H1 (cell line): Measurements from ENCODE around the gene NLRC5. TPM values are rescaled to one million over a fixed set of nuclear protein-coding genes. Genes with fewer than 3 reads are reported as not detected.

Experiments used
- CTCF ChIP-seq, 3 experiments: IDR thresholded peaks; 1 replicate in 2 of 3; 2 replicates in 1 of 3; pipeline versions ENCODE4 v1.5.1 to v1.6.1; 2011; ENCODE audit warnings: low read length in 3 of 3, mild to moderate bottlenecking in 3 of 3, inconsistent platforms in 2 of 3, low read depth in 1 of 3, moderate library complexity in 1 of 3; ENCODE audit not compliant: insufficient read depth in 1 of 3; ENCODE audit errors: control extremely low read depth in 1 of 3
- GABPA ChIP-seq: IDR thresholded peaks from 2 replicates; pipeline ENCODE4 v1.6.1; 2011; ENCODE audit warnings: mild to moderate bottlenecking, low read length, moderate library complexity, borderline replicate concordance; ENCODE audit not compliant: insufficient read depth
- GTF2F1 ChIP-seq: IDR thresholded peaks from 2 replicates; pipeline ENCODE4 v1.6.1; 2012; ENCODE audit warnings: low read depth, low read length, improper control_type of control experiment, borderline replicate concordance
- POU5F1 ChIP-seq: IDR thresholded peaks from 2 replicates; pipeline ENCODE4 v1.6.1; 2011; ENCODE audit warnings: low read depth, mild to moderate bottlenecking, low read length, moderate library complexity
- RFX5 ChIP-seq: IDR thresholded peaks from 2 replicates; pipeline ENCODE4 v1.6.1; 2011; ENCODE audit warnings: low read depth, low read length, improper control_type of control experiment, borderline replicate concordance
- SIRT6 ChIP-seq: IDR thresholded peaks from one replicate; pipeline ENCODE4 v1.7.1; 2012; ENCODE audit warnings: low read length, inconsistent platforms
- polyA plus RNA-seq, 7 experiments: library from polyadenylated mRNA; depleted of rRNA in 3 of 7; stranded (reverse) in 5 of 7; unstranded in 2 of 7; fragments of >200 nt in 5 of 7; fragments of 200-250 nt in 2 of 7; gene quantifications; 1 replicate in 5 of 7; 2 replicates in 1 of 7; 4 replicates in 1 of 7; pipeline versions ENCODE4 v1.2.1 to v1.2.3, GENCODE V29; 2011 to 2013; ENCODE audit warnings: missing spikeins in 2 of 7, mixed read lengths in 2 of 7
- total RNA-seq: library from RNA; stranded (reverse); fragmentation: NEBNext Ultra II Directional; extraction: Animal tissue kit (Norgen Biotek cat#: 25700); gene quantifications from 2 replicates; pipeline ENCODE4 v1.2.1, GENCODE V29; 2021

NLRC5 gene
- total and polyA plus RNA-seq, 2 of the 8 experiments (the other 6 are each of a cell fraction or from before 2014, with no cell fraction given), result 2.2 to 3.2 TPM

- TF ChIP-seq POU5F1 (no peak), GABPA (no peak), GTF2F1 (no peak), CTCF (IDR thresholded peaks at IDR 0.05; ENCODE audit: control extremely low read depth in 1 of 3, insufficient read depth in 1 of 3, low read depth in 1 of 3, low read length in 3 of 3) (no peak), SIRT6 (no peak), RFX5 (no peak)
Measured at GRCh38 chr16:56944954-56945839, 44.2 kb upstream of the NLRC5 start (continued).
